Liver (tissue), 3 donors: Measurements from ENCODE around the gene CLN3.

ENCODE experiments used
- EGR1 ChIP-seq, 2 donors: IDR thresholded peaks; 2 replicates each; pipeline ENCODE4 v1.6.1; 2016 to 2018; ENCODE audit warnings: antibody characterized with exemption in 2 of 2, low read depth in 2 of 2
- HNF4A ChIP-seq, 2 donors: conservative IDR thresholded peaks; 2 replicates each; pipeline ENCODE4 v1.6.1; 2016; ENCODE audit warnings: antibody characterized with exemption in 2 of 2, mild to moderate bottlenecking in 2 of 2
- TF ChIP-seq, protein P1 (sequence below): fragments of 150-350 bp; IDR thresholded peaks from 2 replicates; pipeline ENCODE4 v1.5.1; 2017; ENCODE audit warnings: improper control_type of control experiment, low read depth, low read length; ENCODE audit not compliant: missing input control
- TF ChIP-seq, protein P2 (sequence below): IDR thresholded peaks from 2 replicates; pipeline ENCODE4 v1.6.1; 2016; ENCODE audit warnings: antibody characterized with exemption, mild to moderate bottlenecking
- donor health status: healthy.
- donor health status: healthy.

DNA sequence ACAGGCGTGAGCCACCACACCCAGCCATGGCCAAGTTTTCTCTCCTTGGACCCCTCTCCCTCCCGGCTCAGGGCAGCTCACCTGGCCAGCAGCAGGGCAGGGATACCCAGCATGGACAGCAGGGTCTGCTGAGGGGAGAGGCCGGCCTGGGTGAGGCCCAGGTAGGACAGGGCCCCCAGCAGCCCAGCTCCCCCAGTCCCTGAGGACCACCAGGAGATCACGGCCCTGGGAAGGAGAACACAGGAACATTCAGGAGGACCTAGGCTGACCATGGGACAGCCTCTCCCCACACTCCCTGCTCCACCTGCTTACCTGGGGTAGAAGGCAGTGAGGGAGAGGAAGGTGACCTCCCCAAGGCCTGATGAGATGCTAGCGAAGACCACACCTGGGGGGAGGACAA lies 5.6 kb downstream of the CLN3 start:
- TF ChIP-seq, protein P1, sequence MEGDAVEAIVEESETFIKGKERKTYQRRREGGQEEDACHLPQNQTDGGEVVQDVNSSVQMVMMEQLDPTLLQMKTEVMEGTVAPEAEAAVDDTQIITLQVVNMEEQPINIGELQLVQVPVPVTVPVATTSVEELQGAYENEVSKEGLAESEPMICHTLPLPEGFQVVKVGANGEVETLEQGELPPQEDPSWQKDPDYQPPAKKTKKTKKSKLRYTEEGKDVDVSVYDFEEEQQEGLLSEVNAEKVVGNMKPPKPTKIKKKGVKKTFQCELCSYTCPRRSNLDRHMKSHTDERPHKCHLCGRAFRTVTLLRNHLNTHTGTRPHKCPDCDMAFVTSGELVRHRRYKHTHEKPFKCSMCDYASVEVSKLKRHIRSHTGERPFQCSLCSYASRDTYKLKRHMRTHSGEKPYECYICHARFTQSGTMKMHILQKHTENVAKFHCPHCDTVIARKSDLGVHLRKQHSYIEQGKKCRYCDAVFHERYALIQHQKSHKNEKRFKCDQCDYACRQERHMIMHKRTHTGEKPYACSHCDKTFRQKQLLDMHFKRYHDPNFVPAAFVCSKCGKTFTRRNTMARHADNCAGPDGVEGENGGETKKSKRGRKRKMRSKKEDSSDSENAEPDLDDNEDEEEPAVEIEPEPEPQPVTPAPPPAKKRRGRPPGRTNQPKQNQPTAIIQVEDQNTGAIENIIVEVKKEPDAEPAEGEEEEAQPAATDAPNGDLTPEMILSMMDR, result no peak
- TF ChIP-seq, protein P2, sequence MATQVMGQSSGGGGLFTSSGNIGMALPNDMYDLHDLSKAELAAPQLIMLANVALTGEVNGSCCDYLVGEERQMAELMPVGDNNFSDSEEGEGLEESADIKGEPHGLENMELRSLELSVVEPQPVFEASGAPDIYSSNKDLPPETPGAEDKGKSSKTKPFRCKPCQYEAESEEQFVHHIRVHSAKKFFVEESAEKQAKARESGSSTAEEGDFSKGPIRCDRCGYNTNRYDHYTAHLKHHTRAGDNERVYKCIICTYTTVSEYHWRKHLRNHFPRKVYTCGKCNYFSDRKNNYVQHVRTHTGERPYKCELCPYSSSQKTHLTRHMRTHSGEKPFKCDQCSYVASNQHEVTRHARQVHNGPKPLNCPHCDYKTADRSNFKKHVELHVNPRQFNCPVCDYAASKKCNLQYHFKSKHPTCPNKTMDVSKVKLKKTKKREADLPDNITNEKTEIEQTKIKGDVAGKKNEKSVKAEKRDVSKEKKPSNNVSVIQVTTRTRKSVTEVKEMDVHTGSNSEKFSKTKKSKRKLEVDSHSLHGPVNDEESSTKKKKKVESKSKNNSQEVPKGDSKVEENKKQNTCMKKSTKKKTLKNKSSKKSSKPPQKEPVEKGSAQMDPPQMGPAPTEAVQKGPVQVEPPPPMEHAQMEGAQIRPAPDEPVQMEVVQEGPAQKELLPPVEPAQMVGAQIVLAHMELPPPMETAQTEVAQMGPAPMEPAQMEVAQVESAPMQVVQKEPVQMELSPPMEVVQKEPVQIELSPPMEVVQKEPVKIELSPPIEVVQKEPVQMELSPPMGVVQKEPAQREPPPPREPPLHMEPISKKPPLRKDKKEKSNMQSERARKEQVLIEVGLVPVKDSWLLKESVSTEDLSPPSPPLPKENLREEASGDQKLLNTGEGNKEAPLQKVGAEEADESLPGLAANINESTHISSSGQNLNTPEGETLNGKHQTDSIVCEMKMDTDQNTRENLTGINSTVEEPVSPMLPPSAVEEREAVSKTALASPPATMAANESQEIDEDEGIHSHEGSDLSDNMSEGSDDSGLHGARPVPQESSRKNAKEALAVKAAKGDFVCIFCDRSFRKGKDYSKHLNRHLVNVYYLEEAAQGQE, result no peak
- TF ChIP-seq EGR1 (IDR thresholded peaks at IDR 0.05; ENCODE audit: low read depth in 2 of 2), result no peak
- TF ChIP-seq HNF4A (conservative IDR thresholded peaks at IDR 0.05), result no peak
